COR-L47 (cell line): ENCODE data around the gene FAM210A.
"Not testable (repeated sequence)": the region's sequence is repeated elsewhere in the genome, so short reads cannot be mapped to it uniquely, and the experiment has no call there.

Source experiments
- DNase-seq: peaks from one replicate; lab custom pipeline; 2025; lab: John Stamatoyannopoulos, UW

FAM210A gene

GRCh38 chr18:13726232-13726971 lies at the start of gene FAM210A, which contains the start of gene RNMT:
TSS of gene FAM210A (minus strand) at chr18:13726558. CDS start at chr18:13682077, 44,481 bp downstream.
TSS of gene RNMT (plus strand) at chr18:13726673. CDS start at chr18:13731518, 4,845 bp downstream.
- DNase-seq: peak; percentile 98

GRCh38 chr18:13775058-13775457 lies 48.7 kb upstream of the FAM210A start:
- no peak for DNase-seq

- no peak for DNase-seq
These were observed 36.5 kb upstream of the FAM210A start for GRCh38 chr18:13762690-13763439.

- DNase-seq: no peak
These were observed 33.7 kb upstream of the FAM210A start for GRCh38 chr18:13760047-13760446.

GRCh38 chr18:13758622-13759021 lies 32.3 kb upstream of the FAM210A start:
- no peak for DNase-seq

GRCh38 chr18:13756671-13757070 lies 30.3 kb upstream of the FAM210A start:
- DNase-seq: no peak

GRCh38 chr18:13756261-13756660 lies 29.9 kb upstream of the FAM210A start:
- DNase-seq: no peak

- not testable (repeated sequence) for DNase-seq
These were observed 25.2 kb upstream of the FAM210A start for GRCh38 chr18:13751599-13751998.

GRCh38 chr18:13746633-13747032 lies 20.3 kb upstream of the FAM210A start:
- no peak for DNase-seq

GRCh38 chr18:13745696-13746095 lies 19.3 kb upstream of the FAM210A start:
- DNase-seq: no peak

- no peak for DNase-seq
These were observed 9.3 kb upstream of the FAM210A start for GRCh38 chr18:13735681-13736080.

- DNase-seq: no peak
These were observed 4.1 kb upstream of the FAM210A start for GRCh38 chr18:13730481-13730880.

- DNase-seq: peak; percentile 61
These were observed 594 bp upstream of the FAM210A start for GRCh38 chr18:13726972-13727331.

GRCh38 chr18:13725566-13726231 lies 659 bp downstream of the FAM210A start:
- DNase-seq: peak; percentile 18

- no peak for DNase-seq
These were observed 5.5 kb downstream of the FAM210A start for GRCh38 chr18:13720847-13721246.

- DNase-seq: no peak
These were observed 6.2 kb downstream of the FAM210A start for GRCh38 chr18:13720123-13720522.

GRCh38 chr18:13716916-13717315 lies 9.4 kb downstream of the FAM210A start:
- DNase-seq: no peak

- DNase-seq: no peak
These were observed 11.0 kb downstream of the FAM210A start for GRCh38 chr18:13715330-13715729.

GRCh38 chr18:13713455-13714055 lies 12.8 kb downstream of the FAM210A start:
- DNase-seq: no peak

GRCh38 chr18:13712400-13713131 lies 13.8 kb downstream of the FAM210A start:
- no peak for DNase-seq

GRCh38 chr18:13710414-13710831 lies 15.9 kb downstream of the FAM210A start:
- DNase-seq: no peak

- no peak for DNase-seq
These were observed 22.5 kb downstream of the FAM210A start for GRCh38 chr18:13703899-13704298.
